Gastrocnemius medialis (tissue), 4 donors: ENCODE data around the gene RAB6B.

Source experiments
- CTCF ChIP-seq, 5 experiments: fragments of 450-650 bp in 3 of 5; fragments of 200-600 bp in 2 of 5; sonication (generic) in 2 of 5; IDR thresholded peaks in 4 of 5; conservative IDR thresholded peaks in 1 of 5; 1 replicate in 4 of 5; 2 replicates in 1 of 5; pipeline ENCODE4 v1.5.1; 2016 to 2019; ENCODE audit warnings: antibody characterized with exemption in 5 of 5, mild to moderate bottlenecking in 3 of 5, moderate library complexity in 3 of 5
- POLR2A ChIP-seq, 2 donors: fragments of 450-650 bp; IDR thresholded peaks; one replicate each; pipeline ENCODE4 v1.6.1; 2017; ENCODE audit warnings: antibody characterized with exemption in 2 of 2, mild to moderate bottlenecking in 2 of 2, moderate library complexity in 2 of 2

- TF ChIP-seq CTCF (IDR thresholded peaks at IDR 0.05 in 4 of 5, conservative IDR thresholded peaks at IDR 0.05 in 1 of 5): no peak
- TF ChIP-seq POLR2A (IDR thresholded peaks at IDR 0.05): no peak
These were observed 39.4 kb downstream of the RAB6B start for GRCh38 chr3:133856316-133856715.
